Astrocyte (in vitro differentiated cells and primary cell): ENCODE measurements around the gene CSK.

ENCODE experiments used
- CTCF ChIP-seq: IDR thresholded peaks from 2 replicates; pipeline ENCODE4 v1.5.1; 2011; ENCODE audit warnings: low read depth, mild to moderate bottlenecking, inconsistent platforms, low read length, moderate library complexity; ENCODE audit not compliant: insufficient read depth
- EZH2 ChIP-seq: IDR thresholded peaks from 2 replicates; pipeline ENCODE4 v1.6.1; 2012; ENCODE audit warnings: mild to moderate bottlenecking, low read length, inconsistent platforms; ENCODE audit not compliant: insufficient read depth

- no peak for TF ChIP-seq CTCF
- no peak for TF ChIP-seq EZH2
Observed at GRCh38 chr15:74808840-74809229, 27.0 kb downstream of the CSK start.
